Endothelial cell of umbilical vein (primary cell): ENCODE data around the gene ACP2. TPM values are rescaled to one million over a fixed set of nuclear protein-coding genes. Genes with fewer than 3 reads are reported as not detected.
A peak's percentile ranks its signal among the peaks of the same experiment; 100 is the strongest.

Experiments used
- BruUV-seq: library from RNA; stranded (reverse); fragments of 400-500 nt; replicated peaks from 2 replicates; lab custom pipeline; 2021; lab: Mats Ljungman, UMichigan
- CTCF ChIA-PET: fragments of 300-600, 350-600 bp; sonication (Branson Sonifier 250); formaldehyde crosslinking; loops from one replicate; lab custom pipeline; 2021; ENCODE audit warnings: antibody characterized with exemption, inconsistent platforms; lab: Charles Lee
- POLR2A ChIA-PET: fragments of 300-600, 350-600 bp; sonication (Branson Sonifier 250); formaldehyde crosslinking; loops from one replicate; lab custom pipeline; 2021; ENCODE audit warnings: antibody characterized with exemption, inconsistent platforms; lab: Charles Lee
- DNase-seq: peaks from one replicate; pipeline ENCODE4 v3.0.0-alpha.2; 2011; ENCODE audit warnings: low read depth, low spot score
- FAIRE-seq: peaks from 2 replicates; lab custom pipeline; 2011; peaks lifted over from hg19 to GRCh38; lab: Jason Lieb, UNC
- H2AFZ ChIP-seq: 2 replicates; pipeline ENCODE4 v1.6.0; 2012; ENCODE audit warnings: low read depth, low read length, control low read depth, inconsistent platforms
- H3K27ac ChIP-seq: 2 replicates; pipeline ENCODE4 v1.5.1; 2011; ENCODE audit warnings: low read depth, mild to moderate bottlenecking, control low read depth, low read length, moderate library complexity; ENCODE audit not compliant: insufficient read depth
- H3K27me3 ChIP-seq, 2 experiments: 2 replicates each; pipeline versions ENCODE4 v1.6.0 to v1.6.1; 2011; ENCODE audit warnings: low read length in 2 of 2, mixed read lengths in 1 of 2; ENCODE audit not compliant: control insufficient read depth in 2 of 2, insufficient read depth in 2 of 2
- H3K36me3 ChIP-seq, 2 experiments: 2 replicates in 1 of 2; 3 replicates in 1 of 2; pipeline ENCODE4 v1.5.1; 2011; ENCODE audit warnings: low read length in 2 of 2, mild to moderate bottlenecking in 1 of 2, moderate library complexity in 1 of 2; ENCODE audit not compliant: control insufficient read depth in 2 of 2, insufficient read depth in 2 of 2; ENCODE audit errors: extremely low read depth in 1 of 2
- H3K4me1 ChIP-seq: 3 replicates; pipeline ENCODE4 v1.5.1; 2011; ENCODE audit warnings: mild to moderate bottlenecking, low read length; ENCODE audit not compliant: control insufficient read depth, insufficient read depth; ENCODE audit errors: extremely low read depth
- H3K4me2 ChIP-seq: 2 replicates; pipeline ENCODE4 v1.6.1; 2011; ENCODE audit warnings: low read length, control low read depth, mixed read lengths; ENCODE audit not compliant: insufficient read depth
- H3K4me3 ChIP-seq, 3 experiments: fragments of 200-600 bp in 1 of 3; sonication (generic), shearing (Covaris generic) in 1 of 3; replicated peaks in 1 of 3; 2 replicates each; pipeline ENCODE4 v1.5.1; 2011 to 2016; ENCODE audit warnings: control low read depth in 3 of 3, low read length in 3 of 3, mild to moderate bottlenecking in 2 of 3, inconsistent platforms in 1 of 3, low read depth in 1 of 3, moderate library complexity in 1 of 3; ENCODE audit not compliant: insufficient read depth in 1 of 3
- H3K79me2 ChIP-seq: 2 replicates; pipeline ENCODE4 v1.6.0; 2012; ENCODE audit warnings: low read length, inconsistent platforms; ENCODE audit not compliant: control insufficient read depth, insufficient read depth
- H3K9ac ChIP-seq: replicated peaks from 2 replicates; pipeline ENCODE3; 2011; ENCODE audit warnings: low read length, control low read depth; ENCODE audit not compliant: insufficient read depth; ENCODE audit errors: extremely low read depth
- H3K9me1 ChIP-seq: replicated peaks from 3 replicates; pipeline ENCODE4 v1.6.0; 2011; ENCODE audit warnings: mild to moderate bottlenecking, low read length; ENCODE audit not compliant: control insufficient read depth, insufficient read depth; ENCODE audit errors: extremely low read depth
- H3K9me3 ChIP-seq: replicated peaks from 2 replicates; pipeline ENCODE4 v1.5.1; 2012; ENCODE audit warnings: low read length, inconsistent platforms; ENCODE audit not compliant: control insufficient read depth, insufficient read depth
- H4K20me1 ChIP-seq: replicated peaks from 2 replicates; pipeline ENCODE3; 2011; ENCODE audit warnings: mild to moderate bottlenecking, low read length; ENCODE audit not compliant: control insufficient read depth, insufficient read depth; ENCODE audit errors: extremely low read depth
- CTCF ChIP-seq, 2 donors: IDR thresholded peaks; 1 replicate in 1 of 2; 2 replicates in 1 of 2; pipeline ENCODE4 v1.5.1; 2011; ENCODE audit warnings: low read length in 2 of 2, mild to moderate bottlenecking in 2 of 2, moderate library complexity in 2 of 2, control low read depth in 1 of 2, inconsistent platforms in 1 of 2, low read depth in 1 of 2; ENCODE audit not compliant: insufficient read depth in 1 of 2; ENCODE audit errors: extremely low read depth in 1 of 2
- EZH2 ChIP-seq: IDR thresholded peaks from 2 replicates; pipeline ENCODE4 v1.6.1; 2012; ENCODE audit warnings: borderline replicate concordance, low read depth, mild to moderate bottlenecking, moderate library complexity, low read length, inconsistent platforms; ENCODE audit not compliant: severe bottlenecking
- FOS ChIP-seq: IDR thresholded peaks from 2 replicates; pipeline ENCODE4 v1.6.1; 2011; ENCODE audit warnings: mild to moderate bottlenecking, low read length, moderate library complexity, borderline replicate concordance; ENCODE audit not compliant: insufficient read depth
- GATA2 ChIP-seq: IDR thresholded peaks from 2 replicates; pipeline ENCODE4 v1.7.0; 2011; ENCODE audit warnings: low read depth, mild to moderate bottlenecking, moderate library complexity, mixed read lengths, low read length; ENCODE audit not compliant: insufficient read length, insufficient read depth
- JUN ChIP-seq: IDR thresholded peaks from 2 replicates; pipeline ENCODE4 v1.6.1; 2011; ENCODE audit warnings: borderline replicate concordance, low read depth; ENCODE audit not compliant: insufficient read length, insufficient read depth
- MAX ChIP-seq: IDR thresholded peaks from 2 replicates; pipeline ENCODE4 v1.6.1; 2011; ENCODE audit not compliant: insufficient read depth, insufficient read length
- MYC ChIP-seq: IDR thresholded peaks from one replicate; pipeline ENCODE4 v1.6.1; 2011; ENCODE audit warnings: mild to moderate bottlenecking, low read depth, low read length
- POLR2A ChIP-seq: IDR thresholded peaks from 2 replicates; pipeline ENCODE4 v1.6.1; 2012; ENCODE audit warnings: low read depth, mild to moderate bottlenecking, control low read depth, low read length
- POLR2AphosphoS5 ChIP-seq: IDR thresholded peaks from 2 replicates; pipeline ENCODE4 v1.6.1; 2012; ENCODE audit warnings: low read depth, mild to moderate bottlenecking, control low read depth, low read length, moderate library complexity; ENCODE audit not compliant: insufficient read depth
- dilution Hi-C: fragments of 300-500 bp; cut with MboI; formaldehyde crosslinking; loops from one replicate; pipeline ENCODE4 v1.15.0; 2019; ENCODE audit warnings: low sequenced_read_pairs; ENCODE audit not compliant: extremely low pct_ligation_motif_present
- intact Hi-C: fragments of 100-400 bp; cut with micrococcal nuclease; formaldehyde crosslinking; loops from one replicate; pipeline ENCODE4 v1.10.0; 2022
- polyA plus RNA-seq, 4 experiments: library from polyadenylated mRNA; depleted of rRNA in 3 of 4; stranded (reverse) in 3 of 4; unstranded in 1 of 4; fragments of >200 nt; gene quantifications; 2 replicates each; pipeline versions ENCODE4 v1.2.1 to v1.2.3, GENCODE V29; 2011 to 2012; ENCODE audit warnings: missing spikeins in 1 of 4
- total RNA-seq: library from RNA; stranded (reverse); gene quantifications from 2 replicates; pipeline ENCODE4 v1.2.3, GENCODE V29; 2021

ACP2 gene
- total and polyA plus RNA-seq, 2 donors (not counting 3 experiments of a cell fraction or from before 2014, with no cell fraction given): 35.6 to 49.2 TPM

- H3K27ac ChIP-seq: no peak overlapping the region
Measured at GRCh38 chr11:47222696-47223095, 25.9 kb downstream of the ACP2 start.

More at GRCh38 chr11:47222696-47223095, 25.9 kb downstream of the ACP2 start:
- Histone ChIP-seq H3K4me1 (peaks cover 32% of the 10 kb centered on the region), H3K9me1 (no peaks in the 10 kb centered on the region), H3K4me2 (no peak overlapping the region), H3K9me3 (no peaks in the 10 kb centered on the region), H2AFZ (no peak overlapping the region), H3K27me3 (no peaks in the 10 kb centered on the region), H3K36me3 (no peaks in the 10 kb centered on the region), H3K79me2 (peaks cover 21% of the 10 kb centered on the region), H4K20me1 (no peaks in the 10 kb centered on the region), H3K4me3 (no peak overlapping the region), H3K9ac (no peak overlapping the region)
- CTCF ChIA-PET: interaction anchor here (1.0 kb wide), 1 partner anchor 132 kb away, joined by 3 read pairs; no protein-coding TSS in a partner anchor
- BruUV-seq: no TSS peak
- no peak for TF ChIP-seq POLR2A
- no peak for TF ChIP-seq EZH2
- TF ChIP-seq JUN: no peak
- no peak for TF ChIP-seq CTCF (IDR thresholded peaks at IDR 0.05; ENCODE audit: extremely low read depth in 1 of 2, insufficient read depth in 1 of 2, low read depth in 1 of 2, low read length in 2 of 2)
- TF ChIP-seq GATA2: no peak
- no peak for TF ChIP-seq FOS
- no peak for TF ChIP-seq MAX
- no peak for TF ChIP-seq MYC
- no peak for TF ChIP-seq POLR2AphosphoS5
- POLR2A ChIA-PET: interaction anchor here (0.8 kb wide), 1 partner anchor 16 kb away, joined by 4 read pairs; no protein-coding TSS in a partner anchor
- FAIRE-seq: no peak
- intact Hi-C loops: no loop called here
- dilution Hi-C loops: no loop called here
- peak; percentile 29 for DNase-seq
